Peyer's patch (tissue), 4 donors: ENCODE data around the gene MMEL1. TPM values are rescaled to one million over a fixed set of nuclear protein-coding genes. Genes with fewer than 3 reads are reported as not detected.

Experiments used
- DNase-seq, 3 donors: peaks; one replicate each; pipeline ENCODE4 v3.0.0-alpha.2; 2017 to 2019
- H3K27ac ChIP-seq, 4 donors: fragments of 200-600 bp; sonication (generic); one replicate each; pipeline ENCODE4 v1.5.1; 2016 to 2019
- H3K27me3 ChIP-seq, 2 donors: fragments of 200-600 bp; sonication (generic); one replicate each; pipeline ENCODE4 v1.5.1; 2019
- H3K36me3 ChIP-seq, 3 donors: fragments of 200-600 bp; sonication (generic); one replicate each; pipeline ENCODE4 v1.5.1; 2016 to 2019
- H3K4me1 ChIP-seq, 4 donors: fragments of 200-600 bp; sonication (generic); one replicate each; pipeline ENCODE4 v1.5.1; 2016 to 2019
- H3K4me3 ChIP-seq, 4 donors: fragments of 200-600 bp; sonication (generic); 1 replicate in 3 of 4; 2 replicates in 1 of 4; pipeline ENCODE4 v1.5.1; 2016 to 2019; ENCODE audit warnings: mild to moderate bottlenecking in 1 of 4
- H3K9me3 ChIP-seq, 4 donors: fragments of 200-600 bp; sonication (generic); one replicate each; pipeline ENCODE4 v1.5.1; 2016 to 2019; ENCODE audit warnings: mild to moderate bottlenecking in 1 of 4
- CTCF ChIP-seq, 6 experiments: fragments of 450-650 bp in 4 of 6; fragments of 200-600 bp in 2 of 6; sonication (generic) in 1 of 6; IDR thresholded peaks; one replicate each; pipeline ENCODE4 v1.5.1; 2017 to 2019; ENCODE audit warnings: antibody characterized with exemption in 6 of 6, mild to moderate bottlenecking in 3 of 6, moderate library complexity in 1 of 6
- POLR2A ChIP-seq, 2 donors: fragments of 450-650 bp; IDR thresholded peaks; one replicate each; pipeline ENCODE4 v1.5.1; 2017; ENCODE audit warnings: antibody characterized with exemption in 2 of 2, mild to moderate bottlenecking in 2 of 2, moderate library complexity in 2 of 2
- total RNA-seq, 4 donors: library from RNA; depleted of rRNA; stranded (reverse); fragments of >200 nt; gene quantifications; one replicate each; pipeline ENCODE4 v1.1.0, GENCODE V29; 2016

Gene MMEL1
- total RNA-seq, 4 donors from 2014 or later, result 7.4 to 51.7 (median 27.4) TPM

- peak; percentile 88 to 96 (median 93) for DNase-seq
- no peaks in the 10 kb centered on the region for H3K27me3 ChIP-seq
- no peaks in the 10 kb centered on the region for H3K9me3 ChIP-seq
- peak overlapping the region; percentile 59 to 85 (median 62) for H3K4me3 ChIP-seq
- H3K27ac ChIP-seq, result peak overlapping the region; percentile 94 to 99 (median 97)
- H3K36me3 ChIP-seq, result peaks cover 0 to 5% (median 0%) of the 10 kb centered on the region in 3 donors
- TF ChIP-seq POLR2A (IDR thresholded peaks at IDR 0.05) (peak in 1 of 2 donors; percentile 48), CTCF (IDR thresholded peaks at IDR 0.05) (peak; percentile 94 to 98 (median 96))
- H3K4me1 ChIP-seq, result peaks cover 0 to 57% (median 24%) of the 10 kb centered on the region in 4 donors
These were observed 84.7 kb downstream of the MMEL1 start for GRCh38 chr1:2548068-2548589.

GRCh38 chr1:2547210-2548067 lies 85.4 kb downstream of the MMEL1 start:
- H3K36me3 ChIP-seq, result peaks cover 0 to 5% (median 0%) of the 10 kb centered on the region in 3 donors
- H3K4me3 ChIP-seq, result peak overlapping the region; percentile 59 to 85 (median 62)
- peak overlapping the region; percentile 94 to 99 (median 97) for H3K27ac ChIP-seq
- no peaks in the 10 kb centered on the region for H3K27me3 ChIP-seq
- DNase-seq, result peak; percentile 67 to 80 (median 70)
- no peaks in the 10 kb centered on the region for H3K9me3 ChIP-seq
- TF ChIP-seq CTCF (IDR thresholded peaks at IDR 0.05) (no peak), POLR2A (IDR thresholded peaks at IDR 0.05) (no peak)
- H3K4me1 ChIP-seq, result peaks cover 0 to 61% (median 24%) of the 10 kb centered on the region in 4 donors

- Histone ChIP-seq H3K27ac (peak overlapping the region; percentile 94 to 99 (median 97)), H3K4me1 (peaks cover 0 to 68% (median 24%) of the 10 kb centered on the region in 4 donors), H3K27me3 (no peaks in the 10 kb centered on the region), H3K4me3 (peak overlapping the region; percentile 59 to 85 (median 62)), H3K9me3 (no peaks in the 10 kb centered on the region), H3K36me3 (peaks cover 0 to 5% (median 0%) of the 10 kb centered on the region in 3 donors)
- DNase-seq, result peak; percentile 93 to 96 (median 93)
- peak; percentile 30 to 73 for TF ChIP-seq POLR2A (IDR thresholded peaks at IDR 0.05)
- TF ChIP-seq CTCF (IDR thresholded peaks at IDR 0.05), result peak in 5 of 6 experiments; percentile 3 to 36 (median 33)
These were observed 86.2 kb downstream of the MMEL1 start for GRCh38 chr1:2546515-2547209.

DNA sequence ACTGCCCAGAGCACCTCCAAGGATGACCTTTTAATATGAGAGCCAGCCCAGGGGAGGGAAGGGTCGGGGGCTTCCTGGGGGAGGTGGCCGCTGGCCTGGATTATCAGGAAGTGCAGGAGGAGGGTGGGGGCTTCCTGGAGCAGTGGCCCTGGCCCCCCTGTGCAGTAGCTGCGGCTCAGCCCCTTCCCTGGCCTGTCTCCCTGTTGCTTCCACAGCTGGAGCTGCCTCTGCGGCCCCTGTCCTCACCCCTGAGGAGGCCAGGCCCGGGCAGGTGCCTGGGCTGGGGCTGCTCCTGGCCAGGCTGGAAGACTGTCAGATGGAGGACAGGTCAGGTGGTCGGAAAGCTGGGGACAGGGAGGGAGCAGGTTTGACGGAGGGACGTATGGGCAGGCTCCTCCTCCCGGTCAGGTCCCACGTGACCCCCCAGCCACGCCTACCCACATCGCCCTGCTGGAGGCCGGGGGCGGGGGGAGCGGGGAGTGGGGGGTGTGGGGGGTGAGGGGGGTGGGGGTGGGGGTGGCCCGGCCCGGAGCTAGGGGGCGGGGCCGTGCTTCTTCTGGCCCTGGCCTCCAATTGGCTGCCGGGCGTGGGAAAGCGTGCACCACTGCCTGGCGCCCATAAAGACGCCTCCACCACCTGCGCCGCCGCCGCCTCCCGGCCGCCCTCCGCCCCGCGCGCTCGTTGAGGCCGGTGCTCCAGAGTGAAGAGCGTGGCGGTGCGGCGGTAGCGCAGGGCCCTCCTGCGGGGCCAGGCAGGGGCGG lies 86.9 kb downstream of the MMEL1 start:
- H3K9me3 ChIP-seq, result no peaks in the 10 kb centered on the region
- DNase-seq, result peak; percentile 93 to 96 (median 96)
- peaks cover 0 to under 1% of the 10 kb centered on the region in 2 donors for H3K27me3 ChIP-seq
- TF ChIP-seq POLR2A (IDR thresholded peaks at IDR 0.05) (peak; percentile 59 to 72), CTCF (IDR thresholded peaks at IDR 0.05) (no peak)
- H3K36me3 ChIP-seq, result no peaks in the 10 kb centered on the region
- peaks cover 0 to 76% (median 26%) of the 10 kb centered on the region in 4 donors for H3K4me1 ChIP-seq
- peak overlapping the region; percentile 59 to 85 (median 62) for H3K4me3 ChIP-seq
- peak overlapping the region; percentile 94 to 99 (median 97) for H3K27ac ChIP-seq
